CD8-positive, alpha-beta memory T cell (primary cell): ENCODE measurements around the gene PYM1. TPM values are rescaled to one million over a fixed set of nuclear protein-coding genes. Genes with fewer than 3 reads are reported as not detected.

Experiments used
- CTCF ChIA-PET: fragments of 350-600 bp; sonication (Branson Sonifier 250); formaldehyde crosslinking; loops from one replicate; lab custom pipeline; 2021; ENCODE audit warnings: antibody characterized with exemption; lab: Charles Lee
- POLR2A ChIA-PET: fragments of 350-600 bp; sonication (Branson Sonifier 250); formaldehyde crosslinking; loops from one replicate; lab custom pipeline; 2021; ENCODE audit warnings: antibody characterized with exemption; lab: Charles Lee
- DNase-seq, 5 donors: peaks; one replicate each; pipeline versions ENCODE4 v3.0.0 to v3.0.0-alpha.2; 2020 to 2022; ENCODE audit warnings: mixed read lengths in 1 of 5
- H3K27ac ChIP-seq: one replicate; pipeline ENCODE4 v1.7.0; 2013; ENCODE audit warnings: low read depth, mild to moderate bottlenecking, low read length, moderate library complexity
- H3K27me3 ChIP-seq: 2 replicates; pipeline ENCODE4 v1.7.0; 2013; ENCODE audit warnings: low read length, mild to moderate bottlenecking; ENCODE audit not compliant: insufficient read depth, poor library complexity, severe bottlenecking
- H3K36me3 ChIP-seq: 2 replicates; pipeline ENCODE4 v1.7.0; 2013; ENCODE audit warnings: mild to moderate bottlenecking, low read length, moderate library complexity; ENCODE audit not compliant: insufficient read depth
- H3K4me1 ChIP-seq: 2 replicates; pipeline ENCODE4 v1.7.0; 2013; ENCODE audit warnings: mild to moderate bottlenecking, low read length, moderate library complexity; ENCODE audit not compliant: insufficient read depth
- H3K4me3 ChIP-seq: 2 replicates; pipeline ENCODE4 v1.7.0; 2013; ENCODE audit warnings: mild to moderate bottlenecking, low read length
- H3K9me3 ChIP-seq: 2 replicates; pipeline ENCODE4 v1.7.0; 2013; ENCODE audit warnings: mild to moderate bottlenecking, low read length
- H3K27ac Mint-ChIP-seq, 8 donors: one replicate each; pipeline ENCODE4 v1.8.0; 2020 to 2021; ENCODE audit warnings: mixed read lengths in 8 of 8, mild to moderate bottlenecking in 6 of 8, inconsistent platforms in 3 of 8, moderate library complexity in 3 of 8
- H3K27me3 Mint-ChIP-seq, 2 donors: one replicate each; pipeline ENCODE4 v1.8.0; 2020 to 2021; ENCODE audit warnings: mixed read lengths in 2 of 2, mild to moderate bottlenecking in 1 of 2, moderate library complexity in 1 of 2
- H3K36me3 Mint-ChIP-seq, 3 donors: one replicate each; pipeline ENCODE4 v1.8.0; 2020 to 2021; ENCODE audit warnings: mixed read lengths in 3 of 3, inconsistent platforms in 1 of 3, mild to moderate bottlenecking in 1 of 3
- H3K4me1 Mint-ChIP-seq, 3 donors: one replicate each; pipeline ENCODE4 v1.8.0; 2020 to 2021; ENCODE audit warnings: mixed read lengths in 3 of 3, inconsistent platforms in 1 of 3, mild to moderate bottlenecking in 1 of 3
- H3K4me3 Mint-ChIP-seq, 7 donors: one replicate each; pipeline ENCODE4 v1.8.0; 2020 to 2021; ENCODE audit warnings: mixed read lengths in 7 of 7, mild to moderate bottlenecking in 6 of 7, moderate library complexity in 4 of 7, inconsistent platforms in 2 of 7
- H3K9me3 Mint-ChIP-seq, 5 donors: one replicate each; pipeline ENCODE4 v1.8.0; 2020 to 2022; ENCODE audit warnings: mixed read lengths in 5 of 5, mild to moderate bottlenecking in 3 of 5, moderate library complexity in 2 of 5, inconsistent platforms in 1 of 5
- polyA plus RNA-seq: library from polyadenylated mRNA; unstranded; fragments of 300-500 nt; fragmentation: Illumina TruSeq; gene quantifications from one replicate; pipeline ENCODE4 v1.2.3, GENCODE V29; 2021
- total RNA-seq, 2 experiments: library from RNA; stranded (reverse); gene quantifications; one replicate each; pipeline ENCODE4 v1.2.3, GENCODE V29; 2021

Gene PYM1
- total and polyA plus RNA-seq, 3 experiments from 2014 or later: 35.8 to 80.8 (median 38.4) TPM

DNA sequence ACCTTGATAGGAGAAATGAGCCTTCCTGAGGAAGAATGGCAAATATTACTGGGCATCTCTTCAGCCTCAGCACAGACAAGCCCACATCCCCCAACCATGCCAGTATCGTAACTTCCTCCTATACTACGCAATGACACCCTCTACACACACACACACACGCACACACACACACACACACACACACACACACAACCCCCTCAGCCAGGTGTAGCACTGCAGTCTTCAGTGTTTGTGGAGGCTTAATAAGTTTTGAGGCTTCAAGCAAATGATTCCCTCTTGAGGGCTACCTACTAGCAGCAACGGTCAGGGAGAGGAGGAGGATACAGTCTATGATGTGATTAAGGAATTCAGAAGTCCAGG, 4.8 kb upstream of the PYM1 start:
- ChIA-PET POLR2A (interaction anchor here (0.6 to 3.1 kb wide), 4 partner anchors 8 to 42 kb away, joined by 3 to 19 read pairs (median 4); partner anchors contain the start of gene RAB5B), CTCF (interaction anchor here (0.6 to 11.4 kb wide), 8 partner anchors 12 to 203 kb away, joined by 3 to 78 read pairs (median 4); partner anchors contain the start of genes DNAJC14, ORMDL2, RAB5B and SARNP)
- peak in 4 of 5 donors; percentile 19 to 74 (median 58) for DNase-seq
- Histone ChIP-seq H3K9me3 (no peaks in the 10 kb centered on the region), H3K4me3 (peak overlapping the region; percentile 98), H3K4me1 (peaks cover 68% of the 10 kb centered on the region), H3K27ac (peak overlapping the region; percentile 75), H3K36me3 (peaks cover 15% of the 10 kb centered on the region), H3K27me3 (no peaks in the 10 kb centered on the region)
- Mint-ChIP-seq H3K4me1 (peaks cover 72 to 77% (median 76%) of the 10 kb centered on the region in 3 donors), H3K27ac (peak overlapping the region; percentile 92 to 99 (median 97)), H3K9me3 (peaks cover 0 to 2% (median 0%) of the 10 kb centered on the region in 5 donors), H3K4me3 (peak overlapping the region; percentile 94 to 100 (median 98)), H3K27me3 (peaks cover 0 to 1% of the 10 kb centered on the region in 2 donors), H3K36me3 (peaks cover 0 to 68% (median 12%) of the 10 kb centered on the region in 3 donors)

DNA sequence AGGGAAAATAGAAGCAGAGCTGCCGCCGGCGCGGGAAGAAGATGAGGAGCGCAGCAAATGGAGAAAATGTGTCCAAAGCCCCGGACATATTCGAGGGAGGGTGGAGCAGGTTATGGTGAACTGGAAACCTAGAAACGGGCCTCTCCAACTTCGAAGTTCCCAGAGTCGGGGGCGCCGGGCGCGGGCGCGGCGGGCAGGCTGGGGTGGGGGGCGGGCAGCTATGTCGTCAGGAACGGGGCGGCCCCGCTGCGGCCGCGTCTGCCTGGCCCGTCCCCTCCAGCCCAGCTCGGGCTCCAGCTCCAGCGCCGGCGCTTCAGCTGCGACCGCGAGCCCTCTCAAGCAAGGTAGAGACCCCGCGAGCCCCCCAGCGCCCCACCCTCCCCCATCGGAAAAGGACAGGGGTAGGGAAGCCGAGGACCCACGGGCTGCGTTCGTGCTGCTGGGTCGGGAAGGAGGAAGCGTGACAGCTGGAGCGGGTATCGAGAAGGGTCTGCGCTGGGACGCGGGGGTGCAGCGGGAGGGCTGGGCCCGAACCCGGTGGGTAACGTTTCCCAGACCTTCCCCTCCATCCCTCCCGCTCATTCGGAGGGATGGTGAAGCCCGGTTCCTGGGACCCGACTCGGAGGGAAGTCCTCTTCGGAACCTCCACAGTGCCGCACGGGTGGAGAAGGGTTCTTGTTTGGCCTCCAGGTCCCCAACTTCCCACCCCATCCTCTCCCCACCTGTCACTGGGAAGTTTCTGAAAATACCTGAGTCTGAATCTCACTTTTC, 4.3 kb upstream of the PYM1 start:
- Histone ChIP-seq H3K9me3 (no peaks in the 10 kb centered on the region), H3K27ac (peak overlapping the region; percentile 75), H3K36me3 (peaks cover 9% of the 10 kb centered on the region), H3K4me1 (peaks cover 63% of the 10 kb centered on the region), H3K4me3 (peak overlapping the region; percentile 98), H3K27me3 (no peaks in the 10 kb centered on the region)
- DNase-seq: peak in 3 of 5 donors; percentile 17 to 33 (median 24)
- H3K4me1 Mint-ChIP-seq: peaks cover 70 to 71% (median 70%) of the 10 kb centered on the region in 3 donors
- H3K27me3 Mint-ChIP-seq: peaks cover 0 to 5% of the 10 kb centered on the region in 2 donors
- peaks cover 0 to 2% (median 0%) of the 10 kb centered on the region in 5 donors for H3K9me3 Mint-ChIP-seq
- H3K4me3 Mint-ChIP-seq: peak overlapping the region; percentile 94 to 100 (median 98)
- peaks cover 0 to 67% (median 12%) of the 10 kb centered on the region in 3 donors for H3K36me3 Mint-ChIP-seq
- ChIA-PET POLR2A (interaction anchor here (0.5 to 3.1 kb wide), 8 partner anchors 8 to 287 kb away, joined by 3 to 25 read pairs (median 4); partner anchors contain the start of genes DNAJC14, ORMDL2, RAB5B and SARNP), CTCF (interaction anchor here (0.6 to 11.4 kb wide), 8 partner anchors 6 to 193 kb away, joined by 3 to 96 read pairs (median 6); partner anchors contain the start of genes DNAJC14, ORMDL2, RAB5B and SARNP)
- peak overlapping the region; percentile 95 to 99 (median 98) for H3K27ac Mint-ChIP-seq

DNA sequence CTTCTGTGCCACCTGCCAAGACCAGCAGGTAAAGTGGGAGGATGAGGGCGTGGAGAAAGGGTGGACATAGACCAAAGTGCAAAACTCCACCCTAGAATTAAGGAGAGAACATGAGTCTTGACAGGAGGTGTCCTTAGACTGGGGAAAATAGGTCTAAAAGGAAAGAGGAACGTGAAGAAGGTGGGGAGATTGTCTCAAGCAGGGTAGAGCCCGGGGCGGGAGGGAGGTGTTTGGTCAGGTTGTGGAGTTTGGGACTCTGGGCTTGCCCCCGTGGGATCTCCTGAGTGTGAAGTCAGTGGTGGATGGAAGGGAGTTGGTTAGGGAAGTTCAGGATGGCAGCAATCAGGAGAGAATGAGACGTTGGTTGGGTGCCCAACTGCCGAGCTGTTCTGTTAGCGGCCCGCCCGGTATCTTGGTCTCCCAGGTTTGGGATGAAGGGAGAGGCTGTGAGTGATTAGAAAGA, 3.7 kb upstream of the PYM1 start:
- Mint-ChIP-seq H3K4me1 (peaks cover 68 to 69% (median 68%) of the 10 kb centered on the region in 3 donors), H3K27ac (peak overlapping the region; percentile 95 to 99 (median 98)), H3K36me3 (peaks cover 0 to 62% (median 12%) of the 10 kb centered on the region in 3 donors), H3K4me3 (peak overlapping the region; percentile 94 to 100 (median 98)), H3K9me3 (peaks cover 0 to 2% (median 0%) of the 10 kb centered on the region in 5 donors), H3K27me3 (peaks cover 0 to 8% of the 10 kb centered on the region in 2 donors)
- H3K27ac ChIP-seq: peak overlapping the region; percentile 75
- CTCF ChIA-PET: interaction anchor here (1.0 to 8.7 kb wide), 6 partner anchors 6 to 189 kb away, joined by 3 to 96 read pairs (median 4); partner anchors contain the start of genes DNAJC14, ORMDL2, RAB5B and SARNP
- POLR2A ChIA-PET: interaction anchor here (0.5 to 3.1 kb wide), 10 partner anchors 9 to 288 kb away, joined by 3 to 25 read pairs (median 4); partner anchors contain the start of genes DNAJC14, ORMDL2, RAB5B and SARNP
- peaks cover 60% of the 10 kb centered on the region for H3K4me1 ChIP-seq
- DNase-seq: no peak
- H3K27me3 ChIP-seq: no peaks in the 10 kb centered on the region
- peaks cover 6% of the 10 kb centered on the region for H3K36me3 ChIP-seq
- peak overlapping the region; percentile 98 for H3K4me3 ChIP-seq
- H3K9me3 ChIP-seq: no peaks in the 10 kb centered on the region

DNA sequence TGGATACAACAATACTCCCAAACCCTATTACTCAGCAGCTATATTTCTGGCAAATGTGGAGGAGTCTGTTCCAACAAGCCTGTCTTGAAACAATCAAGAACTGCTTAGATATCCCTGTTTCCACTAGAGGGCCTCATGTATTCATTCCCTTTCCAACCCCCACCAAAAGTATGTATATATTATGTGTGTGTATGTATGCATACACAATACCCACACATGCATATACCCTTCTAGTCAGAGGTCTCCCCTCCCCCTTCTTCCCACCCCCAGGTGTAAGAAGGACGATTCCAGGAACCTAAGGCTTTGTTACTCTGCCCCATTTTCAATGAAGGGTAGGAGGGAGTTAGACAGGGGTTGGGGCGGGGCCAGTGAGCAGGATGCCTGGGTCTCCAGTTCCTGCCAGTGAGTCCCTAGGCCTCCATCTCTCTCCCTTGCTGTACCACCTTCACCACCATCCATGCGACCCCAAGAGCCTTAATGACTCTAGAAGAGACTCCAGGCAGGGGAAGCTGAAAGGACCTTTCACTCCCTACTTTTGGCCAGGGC, 3.1 kb upstream of the PYM1 start, which contains the start of gene DGKA:
DGKA (plus strand) TSS at position 392 of the 546 bp plus-strand sequence. CDS start 5,342 bp downstream, outside the sequence.
- peak within 1 kb of the TSS; percentile 98 for H3K4me3 ChIP-seq
- H3K4me1 Mint-ChIP-seq: peaks cover 68 to 70% (median 68%) of the 10 kb centered on the region in 3 donors
- peaks cover 0 to 59% (median 10%) of the 10 kb centered on the region in 3 donors for H3K36me3 Mint-ChIP-seq

DNA sequence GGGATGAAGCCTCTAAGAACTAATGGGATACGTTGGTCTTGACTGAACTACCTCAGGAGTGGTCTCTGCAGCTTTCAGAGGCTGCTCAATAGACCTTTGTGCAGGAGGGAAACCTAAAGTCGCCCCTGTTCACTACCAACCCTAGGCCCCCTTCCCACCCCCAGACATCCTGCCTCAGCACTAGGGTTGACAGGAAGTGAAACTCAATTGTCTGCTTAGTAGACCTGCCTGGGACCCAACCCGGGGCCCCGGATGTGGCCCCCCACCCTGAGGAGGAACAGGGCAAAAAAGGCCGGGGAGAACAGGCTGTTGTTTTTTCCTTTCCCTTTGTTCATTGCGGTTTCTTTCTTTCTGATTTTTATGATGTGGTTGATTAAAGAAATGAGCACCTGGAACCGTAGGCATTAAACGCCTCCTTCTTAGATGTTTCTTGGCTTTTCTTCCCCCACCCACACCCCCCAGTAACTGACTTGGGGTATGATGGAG, 1.7 kb upstream of the PYM1 start:
- Histone ChIP-seq H3K9me3 (no peaks in the 10 kb centered on the region), H3K4me1 (peaks cover 56% of the 10 kb centered on the region), H3K27me3 (no peaks in the 10 kb centered on the region), H3K36me3 (no peaks in the 10 kb centered on the region), H3K4me3 (peak overlapping the region; percentile 83), H3K27ac (peak overlapping the region; percentile 79)
- ChIA-PET CTCF (interaction anchor here (1.5 to 8.7 kb wide), 2 partner anchors 8 to 99 kb away, joined by 7 to 96 read pairs; no protein-coding TSS in a partner anchor), POLR2A (interaction anchor here (0.5 to 3.1 kb wide), 9 partner anchors 11 to 112 kb away, joined by 4 to 25 read pairs (median 7); partner anchors contain the start of genes DNAJC14, ORMDL2, RAB5B and SARNP)
- DNase-seq: peak; percentile 63 to 98 (median 88)
- Mint-ChIP-seq H3K27ac (peak overlapping the region; percentile 95 to 99 (median 98)), H3K9me3 (peaks cover 0 to 2% (median 0%) of the 10 kb centered on the region in 5 donors), H3K4me3 (peak overlapping the region; percentile 94 to 100 (median 98)), H3K36me3 (peaks cover 0 to 51% (median 11%) of the 10 kb centered on the region in 3 donors), H3K4me1 (peaks cover 66% of the 10 kb centered on the region in 3 donors), H3K27me3 (peaks cover 0 to 8% of the 10 kb centered on the region in 2 donors)

More for the DNA sequence above, 3.1 kb upstream of the PYM1 start, which contains the start of gene DGKA:
- ChIA-PET POLR2A (interaction anchor here (0.5 to 3.1 kb wide), 12 partner anchors 9 to 288 kb away, joined by 3 to 25 read pairs (median 3); partner anchors contain the start of genes DNAJC14, ORMDL2, PA2G4 and RAB5B), CTCF (interaction anchor here (0.9 to 8.7 kb wide), 7 partner anchors 7 to 189 kb away, joined by 3 to 96 read pairs (median 5); partner anchors contain the start of genes DNAJC14, ORMDL2, RAB5B and SARNP)
- H3K27ac Mint-ChIP-seq: peak within 1 kb of the TSS; percentile 95 to 99 (median 98)
- Histone ChIP-seq H3K27ac (peak within 1 kb of the TSS; percentile 79), H3K27me3 (no peaks in the 10 kb centered on the region), H3K36me3 (peaks cover 6% of the 10 kb centered on the region), H3K4me1 (peaks cover 60% of the 10 kb centered on the region), H3K9me3 (no peaks in the 10 kb centered on the region)
- peak; percentile 44 to 78 (median 56) for DNase-seq
- H3K9me3 Mint-ChIP-seq: peaks cover 0 to 2% (median 0%) of the 10 kb centered on the region in 5 donors
- peaks cover 0 to 8% of the 10 kb centered on the region in 2 donors for H3K27me3 Mint-ChIP-seq
- H3K4me3 Mint-ChIP-seq: peak within 1 kb of the TSS; percentile 94 to 100 (median 98)

DNA sequence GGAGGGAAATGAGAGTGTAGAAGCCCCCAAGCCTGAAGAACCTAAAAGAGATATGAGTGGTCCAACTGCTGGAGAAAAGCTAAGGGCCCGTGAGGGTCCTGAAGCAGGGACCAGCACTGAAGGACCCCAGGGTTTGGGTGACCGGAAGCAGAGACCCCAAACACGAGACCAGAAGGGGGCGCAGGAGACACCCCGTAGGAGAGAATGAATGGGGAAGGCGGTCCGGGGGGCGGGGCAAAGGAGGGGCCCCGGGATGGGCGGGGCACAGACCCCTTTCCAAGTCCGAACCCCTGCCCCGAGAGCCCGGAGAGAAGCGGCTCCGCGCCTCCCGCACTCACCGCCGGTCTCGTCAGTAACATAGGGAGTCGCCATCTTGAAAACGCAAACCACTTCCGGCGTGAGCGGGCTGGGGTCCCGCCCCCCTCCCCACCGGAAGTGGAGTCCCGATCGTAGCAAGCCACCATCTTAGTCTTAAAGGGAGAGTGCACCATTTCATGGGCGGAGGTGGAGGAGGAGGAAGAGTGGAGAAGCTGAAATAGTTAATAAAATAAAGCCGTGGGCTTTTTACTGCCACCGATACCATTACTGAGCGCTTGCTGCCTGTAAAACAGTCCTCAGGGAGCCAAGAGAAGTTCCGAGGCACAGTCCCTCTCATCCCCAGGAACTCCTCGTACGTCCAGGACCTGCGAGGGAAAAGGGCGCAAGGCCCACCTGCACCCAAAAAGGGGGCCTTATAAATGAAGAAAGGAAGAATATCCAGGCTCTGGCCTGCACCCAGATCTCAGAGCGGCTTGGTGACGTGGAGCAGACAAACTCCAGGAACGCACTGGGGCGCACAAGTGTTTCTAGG, 731 bp downstream of the PYM1 start:
- peaks cover 55 to 61% (median 58%) of the 10 kb centered on the region in 3 donors for H3K4me1 Mint-ChIP-seq
- peak; percentile 82 to 94 (median 86) for DNase-seq
- Histone ChIP-seq H3K4me1 (peaks cover 46% of the 10 kb centered on the region), H3K27ac (peak overlapping the region; percentile 79), H3K36me3 (no peaks in the 10 kb centered on the region), H3K9me3 (no peaks in the 10 kb centered on the region), H3K4me3 (peak overlapping the region; percentile 83), H3K27me3 (no peaks in the 10 kb centered on the region)
- peaks cover 0 to 6% of the 10 kb centered on the region in 2 donors for H3K27me3 Mint-ChIP-seq
- POLR2A ChIA-PET: interaction anchor here (0.5 to 3.2 kb wide), 13 partner anchors 9 to 524 kb away, joined by 3 to 18 read pairs (median 6); partner anchors contain the start of genes DNAJC14, ORMDL2, RAB5B and SARNP
- CTCF ChIA-PET: interaction anchor here (0.6 to 8.7 kb wide), 16 partner anchors 9 to 188 kb away, joined by 3 to 96 read pairs (median 4); partner anchors contain the start of genes DNAJC14, ORMDL2, RAB5B and SARNP
- peak overlapping the region; percentile 91 to 99 (median 96) for H3K27ac Mint-ChIP-seq
- H3K4me3 Mint-ChIP-seq: peak overlapping the region; percentile 94 to 100 (median 97)
- peaks cover 0 to 48% (median 7%) of the 10 kb centered on the region in 3 donors for H3K36me3 Mint-ChIP-seq
- H3K9me3 Mint-ChIP-seq: no peaks in the 10 kb centered on the region
